A549 (cell line): ENCODE data around the gene LDLRAD3. TPM values are rescaled to one million over a fixed set of nuclear protein-coding genes. Genes with fewer than 3 reads are reported as not detected.
A peak's percentile ranks its signal among the peaks of the same experiment; 100 is the strongest.

Experiments used
- ATAC-seq, 2 experiments: fragments of 200-7000 bp in 1 of 2; fragments of >200 bp in 1 of 2; cut with Nextera tagmentation in 1 of 2; cut with Tn5 transposase in 1 of 2; 3 replicates each; pipeline versions ENCODE4 v1.8.0 to v1.9.1; 2018 to 2020; ENCODE audit warnings: mild to moderate bottlenecking in 1 of 2, moderate library complexity in 1 of 2
- CTCF ChIA-PET: fragments of 300-600 bp; sonication (Branson Sonifier 250); formaldehyde crosslinking; extraction: SDS; loops from one replicate; lab custom pipeline; 2021; ENCODE audit warnings: antibody characterized with exemption, inconsistent platforms; lab: Yijun Ruan, JAX
- POLR2A ChIA-PET: fragments of 350-600 bp; formaldehyde crosslinking; extraction: SDS; loops from one replicate; lab custom pipeline; 2021; ENCODE audit warnings: antibody characterized with exemption, inconsistent platforms; lab: Yijun Ruan, JAX
- DNase-seq, 2 experiments: peaks; one replicate each; pipeline versions ENCODE4 v3.0.0 to v3.0.0-alpha.2; 2011 to 2016; ENCODE audit warnings: low read depth in 1 of 2, low spot score in 1 of 2
- FAIRE-seq: peaks from 2 replicates; lab custom pipeline; 2011; peaks lifted over from hg19 to GRCh38; lab: Jason Lieb, UNC
- H3K27ac ChIP-seq, 2 experiments: fragments of >200 bp; sonication (Bioruptor Twin); formaldehyde crosslinking; 3 replicates each; pipeline ENCODE4 v1.5.1; 2016 to 2017
- H3K4me1 ChIP-seq: fragments of >200 bp; sonication (Bioruptor Twin); formaldehyde crosslinking; 3 replicates; pipeline ENCODE4 v1.6.1; 2016
- H3K4me2 ChIP-seq: fragments of >200 bp; sonication (Bioruptor Twin); formaldehyde crosslinking; 3 replicates; pipeline ENCODE4 v1.6.1; 2016
- H3K4me3 ChIP-seq: fragments of >200 bp; sonication (Bioruptor Twin); formaldehyde crosslinking; 3 replicates; pipeline ENCODE4 v1.5.1; 2016
- H3K9me3 ChIP-seq: fragments of >200 bp; sonication (Bioruptor Twin); formaldehyde crosslinking; 3 replicates; pipeline ENCODE4 v1.6.1; 2016
- CBX8 ChIP-seq: fragments of 200-600 bp; sonication (generic); IDR thresholded peaks from 2 replicates; pipeline ENCODE4 v1.6.1; 2016
- CHD4 ChIP-seq: fragments of 200-600 bp; sonication (generic); IDR thresholded peaks from 2 replicates; pipeline ENCODE4 v1.6.1; 2016; ENCODE audit warnings: antibody characterized with exemption, mild to moderate bottlenecking, borderline replicate concordance
- FOXS1 ChIP-seq: fragments of 250-450 bp; sonication (Bioruptor Pico); IDR thresholded peaks from 2 replicates; pipeline ENCODE4 v1.5.0; 2020; ENCODE audit warnings: mild to moderate bottlenecking, moderate library complexity
- HMGXB4 ChIP-seq: fragments of 250-450 bp; sonication (Bioruptor Pico); IDR thresholded peaks from 2 replicates; pipeline ENCODE4 v1.5.0; 2021; ENCODE audit warnings: mild to moderate bottlenecking, moderate library complexity, borderline replicate concordance
- JUN ChIP-seq, 2 experiments: fragments of >200 bp; sonication (Bioruptor Twin); formaldehyde crosslinking; IDR thresholded peaks; 2 replicates in 1 of 2; 3 replicates in 1 of 2; pipeline ENCODE4 v1.6.1; 2016 to 2017
- KDM1A ChIP-seq: fragments of 200-600 bp; sonication (generic); IDR thresholded peaks from 2 replicates; pipeline ENCODE4 v1.6.1; 2016; ENCODE audit warnings: low read depth, mild to moderate bottlenecking
- MAFK ChIP-seq: fragments of 450-650 bp; IDR thresholded peaks from 2 replicates; pipeline ENCODE4 v1.6.1; 2014; ENCODE audit not compliant: partially characterized antibody
- RAD21 ChIP-seq, 2 experiments: fragments of >200 bp in 1 of 2; sonication (Bioruptor Twin) in 1 of 2; formaldehyde crosslinking in 1 of 2; IDR thresholded peaks in 1 of 2; conservative IDR thresholded peaks in 1 of 2; 2 replicates in 1 of 2; 3 replicates in 1 of 2; pipeline ENCODE4 v1.6.1; 2012 to 2018; ENCODE audit warnings: inconsistent platforms in 1 of 2
- RCOR1 ChIP-seq: fragments of 150-350 bp; IDR thresholded peaks from 2 replicates; pipeline ENCODE4 v1.6.1; 2014; ENCODE audit warnings: antibody characterized with exemption, low read length, low read depth
- REST ChIP-seq: fragments of 200-600 bp; sonication (generic); IDR thresholded peaks from 2 replicates; pipeline ENCODE4 v1.6.1; 2016; ENCODE audit warnings: antibody characterized with exemption, mild to moderate bottlenecking, moderate library complexity
- RFX5 ChIP-seq: fragments of 450-650 bp; IDR thresholded peaks from 2 replicates; pipeline ENCODE4 v1.7.1; 2014; ENCODE audit warnings: antibody characterized with exemption, mild to moderate bottlenecking, moderate library complexity
- RNF2 ChIP-seq: fragments of 200-600 bp; sonication (generic); IDR thresholded peaks from 2 replicates; pipeline ENCODE4 v1.6.1; 2016; ENCODE audit warnings: low read depth, mild to moderate bottlenecking, antibody characterized with exemption, moderate library complexity, borderline replicate concordance
- SMC3 ChIP-seq: fragments of >200 bp; sonication (Bioruptor Twin); formaldehyde crosslinking; IDR thresholded peaks from 3 replicates; pipeline ENCODE4 v1.6.1; 2018; ENCODE audit warnings: inconsistent platforms
- ZNF302 ChIP-seq: fragments of 250-450 bp; sonication (Bioruptor Pico); IDR thresholded peaks from 2 replicates; pipeline ENCODE4 v1.9.0; 2021; ENCODE audit warnings: inconsistent platforms, mild to moderate bottlenecking, moderate library complexity
- ZSCAN20 ChIP-seq: fragments of 250-450 bp; sonication (Bioruptor Pico); IDR thresholded peaks from 2 replicates; pipeline ENCODE4 v1.8.0; 2022; ENCODE audit warnings: mild to moderate bottlenecking, moderate library complexity
- WGBS: methylation state at CpG from one replicate; pipeline ENCODE4 v1.1.6; 2017; ENCODE audit errors: missing lambda C conversion rate; 5-methylcytosine and 5-hydroxymethylcytosine counted together
- polyA plus RNA-seq, 4 experiments: library from polyadenylated mRNA; depleted of rRNA in 3 of 4; stranded (reverse); fragments of >200 nt; fragmentation: RNase III in 1 of 4; extraction: RNeasy Plus Mini Kit Qiagen cat#74134 plus additional on column Dnase treatment in 1 of 4; gene quantifications; 2 replicates in 3 of 4; 3 replicates in 1 of 4; pipeline ENCODE4 v1.2.3, GENCODE V29; 2011 to 2017
- TF ChIP-seq, protein P1 (sequence below): fragments of >200 bp; sonication (Bioruptor Twin); formaldehyde crosslinking; IDR thresholded peaks from 2 replicates; pipeline ENCODE4 v1.6.1; 2016
- TF ChIP-seq, protein P2 (sequence below): IDR thresholded peaks from 2 replicates; pipeline ENCODE4 v1.6.1; 2012
- TF ChIP-seq, protein P3 (sequence below): fragments of 250-450 bp; sonication (Bioruptor Pico); IDR thresholded peaks from 2 replicates; pipeline ENCODE4 v1.5.0; 2020; ENCODE audit warnings: low read depth, mild to moderate bottlenecking, moderate library complexity
- TF ChIP-seq, protein P4 (sequence below): fragments of >200 bp; sonication (Bioruptor Twin); formaldehyde crosslinking; IDR thresholded peaks from 3 replicates; pipeline ENCODE4 v1.5.1; 2016

Gene LDLRAD3
- polyA plus RNA-seq, 2 of the 4 experiments (the other 2 are of a cell fraction): 10.5 to 13.2 TPM

GRCh38 chr11:36054628-36055027 lies 110.8 kb downstream of the LDLRAD3 start:
- Histone ChIP-seq H3K27ac (no peak overlapping the region), H3K4me3 (no peak overlapping the region), H3K4me1 (no peaks in the 10 kb centered on the region), H3K4me2 (no peak overlapping the region), H3K9me3 (no peaks in the 10 kb centered on the region)
- FAIRE-seq (no peak), ATAC-seq (no peak), DNase-seq (no peak)
- 41% methylated on average over 1 of the region's 1 CpG for WGBS
- TF ChIP-seq RCOR1 (no peak), RNF2 (no peak), CHD4 (no peak), ZSCAN20 (CRISPR knock-in tag) (no peak), FOXS1 (CRISPR knock-in tag) (no peak), ZNF302 (CRISPR knock-in tag) (no peak), SMC3 (no peak), RFX5 (no peak), MAFK (no peak), REST (no peak), CBX8 (no peak), KDM1A (no peak)
- TF ChIP-seq, protein P1, sequence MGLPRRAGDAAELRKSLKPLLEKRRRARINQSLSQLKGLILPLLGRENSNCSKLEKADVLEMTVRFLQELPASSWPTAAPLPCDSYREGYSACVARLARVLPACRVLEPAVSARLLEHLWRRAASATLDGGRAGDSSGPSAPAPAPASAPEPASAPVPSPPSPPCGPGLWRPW: no peak
- TF ChIP-seq, protein P2, sequence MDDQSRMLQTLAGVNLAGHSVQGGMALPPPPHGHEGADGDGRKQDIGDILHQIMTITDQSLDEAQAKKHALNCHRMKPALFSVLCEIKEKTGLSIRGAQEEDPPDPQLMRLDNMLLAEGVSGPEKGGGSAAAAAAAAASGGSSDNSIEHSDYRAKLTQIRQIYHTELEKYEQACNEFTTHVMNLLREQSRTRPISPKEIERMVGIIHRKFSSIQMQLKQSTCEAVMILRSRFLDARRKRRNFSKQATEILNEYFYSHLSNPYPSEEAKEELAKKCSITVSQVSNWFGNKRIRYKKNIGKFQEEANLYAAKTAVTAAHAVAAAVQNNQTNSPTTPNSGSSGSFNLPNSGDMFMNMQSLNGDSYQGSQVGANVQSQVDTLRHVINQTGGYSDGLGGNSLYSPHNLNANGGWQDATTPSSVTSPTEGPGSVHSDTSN: no peak
- TF ChIP-seq, protein P3, sequence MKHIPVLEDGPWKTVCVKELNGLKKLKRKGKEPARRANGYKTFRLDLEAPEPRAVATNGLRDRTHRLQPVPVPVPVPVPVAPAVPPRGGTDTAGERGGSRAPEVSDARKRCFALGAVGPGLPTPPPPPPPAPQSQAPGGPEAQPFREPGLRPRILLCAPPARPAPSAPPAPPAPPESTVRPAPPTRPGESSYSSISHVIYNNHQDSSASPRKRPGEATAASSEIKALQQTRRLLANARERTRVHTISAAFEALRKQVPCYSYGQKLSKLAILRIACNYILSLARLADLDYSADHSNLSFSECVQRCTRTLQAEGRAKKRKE (CRISPR knock-in tag): no peak
- ChIA-PET POLR2A (no interaction called here), CTCF (interaction anchor here (0.8 to 3.0 kb wide), 3 partner anchors 13 to 49 kb away, joined by 3 to 11 read pairs (median 11); no protein-coding TSS in a partner anchor)

- TF ChIP-seq RAD21 (conservative IDR thresholded peaks at IDR 0.05 in 1 of 2, IDR thresholded peaks at IDR 0.05 in 1 of 2) (peak; percentile 48 to 56; a peak in 4 of 5 replicates), SMC3 (peak; percentile 51; the same call in 2 of the 3 replicates), HMGXB4 (no peak), ZSCAN20 (CRISPR knock-in tag) (no peak), JUN (IDR thresholded peaks at IDR 0.05) (no peak)
- TF ChIP-seq, protein P4, sequence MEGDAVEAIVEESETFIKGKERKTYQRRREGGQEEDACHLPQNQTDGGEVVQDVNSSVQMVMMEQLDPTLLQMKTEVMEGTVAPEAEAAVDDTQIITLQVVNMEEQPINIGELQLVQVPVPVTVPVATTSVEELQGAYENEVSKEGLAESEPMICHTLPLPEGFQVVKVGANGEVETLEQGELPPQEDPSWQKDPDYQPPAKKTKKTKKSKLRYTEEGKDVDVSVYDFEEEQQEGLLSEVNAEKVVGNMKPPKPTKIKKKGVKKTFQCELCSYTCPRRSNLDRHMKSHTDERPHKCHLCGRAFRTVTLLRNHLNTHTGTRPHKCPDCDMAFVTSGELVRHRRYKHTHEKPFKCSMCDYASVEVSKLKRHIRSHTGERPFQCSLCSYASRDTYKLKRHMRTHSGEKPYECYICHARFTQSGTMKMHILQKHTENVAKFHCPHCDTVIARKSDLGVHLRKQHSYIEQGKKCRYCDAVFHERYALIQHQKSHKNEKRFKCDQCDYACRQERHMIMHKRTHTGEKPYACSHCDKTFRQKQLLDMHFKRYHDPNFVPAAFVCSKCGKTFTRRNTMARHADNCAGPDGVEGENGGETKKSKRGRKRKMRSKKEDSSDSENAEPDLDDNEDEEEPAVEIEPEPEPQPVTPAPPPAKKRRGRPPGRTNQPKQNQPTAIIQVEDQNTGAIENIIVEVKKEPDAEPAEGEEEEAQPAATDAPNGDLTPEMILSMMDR: peak; percentile 41
- H3K4me3 ChIP-seq: no peak overlapping the region
- H3K27ac ChIP-seq: no peak overlapping the region
- CTCF ChIA-PET: interaction anchor here (0.6 to 2.2 kb wide), 11 partner anchors 8 to 466 kb away, joined by 3 to 18 read pairs (median 4); partner anchors contain the start of gene PRR5L
- no peaks in the 10 kb centered on the region for H3K4me1 ChIP-seq
- 89% methylated on average over 8 of the region's 8 CpGs for WGBS
- no peaks in the 10 kb centered on the region for H3K9me3 ChIP-seq
- POLR2A ChIA-PET: no interaction called here
- ATAC-seq (peak; percentile 66 to 80; a peak in 5 of 6 replicates), DNase-seq (peak; percentile 25 to 38), FAIRE-seq (no peak)
- H3K4me2 ChIP-seq: no peak overlapping the region
These were observed 112.4 kb downstream of the LDLRAD3 start for GRCh38 chr11:36056160-36056751.
